GM21717 (cell line): Measurements from ENCODE around the gene CENPO.

Experiments
- ATAC-seq: cut with Tn5 transposase; IDR thresholded peaks from one replicate; pipeline ENCODE4 v1.9.1; 2021; ENCODE audit warnings: mild to moderate bottlenecking, moderate library complexity; ENCODE audit not compliant: unreplicated experiment

The CENPO gene

DNA sequence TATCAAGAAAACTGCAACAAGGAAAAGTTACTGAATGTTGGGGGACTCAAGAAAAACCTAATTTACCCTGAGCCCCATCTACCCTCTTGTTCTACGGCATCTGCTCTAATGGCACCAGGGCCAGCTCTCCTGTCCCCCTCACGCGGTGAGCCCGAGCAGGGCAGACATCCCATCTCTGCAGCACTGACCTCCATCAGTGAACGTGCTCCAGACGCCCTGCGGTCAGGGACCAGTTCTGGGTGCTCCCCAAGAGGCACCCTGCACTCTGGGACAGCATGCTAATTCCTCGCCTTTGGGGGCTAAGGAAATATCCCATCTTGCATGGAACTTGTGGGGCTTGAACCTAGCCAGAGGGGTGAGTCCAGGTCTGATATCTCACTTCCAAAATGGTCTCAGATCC lies 43.0 kb downstream of the CENPO start:
- no peak for ATAC-seq

- ATAC-seq = no peak
Measured at GRCh38 chr2:24836706-24837105, 43.5 kb downstream of the CENPO start.

GRCh38 chr2:24837996-24838513 lies 44.8 kb downstream of the CENPO start:
- no peak for ATAC-seq

DNA sequence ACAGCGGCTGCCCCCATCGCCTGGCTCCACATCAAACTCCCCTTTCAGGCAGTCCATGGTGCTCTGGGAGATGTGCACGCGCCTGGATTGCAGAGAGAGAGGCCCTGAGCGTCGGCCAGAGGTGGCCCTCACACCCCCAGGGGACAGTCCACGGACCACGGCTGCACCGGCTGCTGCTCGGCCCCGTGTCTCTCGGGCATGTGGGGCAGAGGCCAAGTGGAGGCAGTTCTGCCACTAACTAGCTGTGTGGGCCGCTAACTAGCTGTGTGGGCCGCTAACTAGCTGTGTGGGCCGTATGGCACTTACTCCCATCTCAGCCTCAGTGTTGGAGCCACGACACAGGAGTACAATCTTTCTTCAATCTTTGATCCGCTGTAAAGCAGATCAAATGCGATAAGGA lies 45.3 kb downstream of the CENPO start:
- ATAC-seq = no peak

DNA sequence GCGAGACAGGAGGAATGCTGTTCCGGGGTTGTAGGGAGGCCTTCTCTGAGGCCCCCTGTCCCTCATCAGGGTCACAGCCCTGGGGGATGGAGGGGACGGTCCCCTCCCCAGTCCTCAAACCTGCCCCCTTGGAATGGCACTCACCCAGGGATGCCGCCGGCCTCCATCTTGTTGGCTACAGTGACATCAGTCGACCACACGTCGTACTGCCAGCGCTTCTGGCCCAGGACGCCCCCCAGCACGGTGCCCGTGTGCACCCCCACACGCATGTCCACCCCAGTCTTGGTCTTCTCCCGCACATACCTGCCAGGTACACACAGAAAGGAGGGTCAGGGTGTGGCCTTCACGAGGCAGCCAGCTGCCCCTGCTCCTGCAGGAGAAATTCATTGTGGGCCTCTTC lies 46.5 kb downstream of the CENPO start:
- ATAC-seq = no peak

DNA sequence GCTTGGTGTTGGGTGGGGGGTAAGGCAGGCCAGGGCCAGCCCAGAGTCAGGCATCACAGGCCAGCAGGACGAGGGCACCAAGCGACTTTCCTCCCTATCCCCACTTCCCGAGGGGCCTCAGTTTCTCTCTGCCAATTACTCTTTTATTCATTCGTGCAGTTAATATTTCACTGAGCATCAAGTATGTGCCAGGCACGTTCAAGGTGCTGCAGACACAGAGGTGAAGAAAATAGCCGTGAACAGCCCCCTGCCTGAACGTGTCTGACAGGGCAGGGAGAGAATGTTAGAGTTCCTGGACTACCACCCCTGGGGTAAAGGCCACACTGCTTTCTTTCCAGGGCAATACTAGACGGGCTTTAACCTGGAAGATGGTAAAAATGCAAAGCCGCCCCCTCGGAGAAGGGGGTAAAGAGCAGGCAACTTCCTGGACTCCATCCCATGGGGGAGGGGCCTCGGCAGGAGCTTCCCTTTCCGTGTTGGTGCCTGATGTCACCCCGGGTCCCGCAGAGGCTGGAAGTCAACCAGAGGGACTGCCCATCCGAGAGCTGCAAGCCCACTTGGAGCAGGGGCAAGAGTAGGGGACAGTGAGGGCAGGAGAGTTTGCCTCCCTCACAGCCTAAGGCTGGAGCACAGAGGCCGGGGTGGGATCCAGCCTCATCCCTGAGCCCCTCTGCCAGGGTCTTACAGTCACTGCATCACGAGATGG lies 47.1 kb downstream of the CENPO start:
- no peak for ATAC-seq

DNA sequence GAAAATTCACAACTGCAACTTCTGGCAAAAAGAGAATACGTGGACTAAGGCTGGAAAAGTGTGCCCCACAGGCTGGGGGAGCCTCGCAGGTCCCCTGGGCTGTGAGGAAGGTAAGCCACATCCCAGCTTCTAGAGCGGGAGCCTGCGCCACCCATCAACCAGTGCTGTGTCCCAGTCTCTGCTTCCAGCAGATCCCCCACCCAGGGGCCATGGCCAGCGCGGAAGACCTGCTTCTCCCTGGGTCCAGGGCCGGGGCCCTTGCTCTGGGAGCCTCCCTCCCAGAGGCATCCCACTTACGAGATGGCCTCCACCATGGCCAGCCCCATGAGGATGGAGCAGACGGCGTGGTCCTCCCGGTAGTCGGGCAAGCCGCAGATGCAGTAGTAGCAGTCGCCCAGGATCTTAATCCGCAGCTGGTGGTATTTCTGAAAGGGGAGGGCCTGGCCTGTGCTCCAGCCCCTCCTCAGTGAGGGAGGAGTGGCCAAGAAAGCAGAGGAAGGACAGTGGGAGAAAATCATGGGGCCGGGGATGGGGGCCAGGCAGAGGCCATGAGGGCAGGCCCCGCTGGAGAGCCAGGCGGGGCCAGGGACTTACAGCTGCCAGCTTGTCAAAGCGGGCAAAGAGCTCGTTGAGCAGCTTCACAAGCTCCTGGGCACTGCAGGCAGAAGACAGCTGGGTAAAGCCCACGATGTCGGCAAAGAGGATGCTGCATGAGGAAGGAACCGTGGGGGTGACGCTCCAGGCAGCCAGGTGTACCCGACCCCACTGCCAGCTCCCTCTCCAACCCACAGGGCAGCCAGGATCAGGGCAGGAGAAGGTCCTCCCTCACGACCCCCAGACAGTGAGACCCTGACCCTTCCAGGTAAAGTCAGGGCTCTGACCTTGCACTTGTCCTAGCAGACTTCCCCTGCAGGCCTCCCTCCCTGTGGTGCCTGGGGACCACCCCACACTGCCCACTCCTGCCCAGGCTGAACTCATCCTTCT lies 48.0 kb downstream of the CENPO start:
- ATAC-seq = no peak

DNA sequence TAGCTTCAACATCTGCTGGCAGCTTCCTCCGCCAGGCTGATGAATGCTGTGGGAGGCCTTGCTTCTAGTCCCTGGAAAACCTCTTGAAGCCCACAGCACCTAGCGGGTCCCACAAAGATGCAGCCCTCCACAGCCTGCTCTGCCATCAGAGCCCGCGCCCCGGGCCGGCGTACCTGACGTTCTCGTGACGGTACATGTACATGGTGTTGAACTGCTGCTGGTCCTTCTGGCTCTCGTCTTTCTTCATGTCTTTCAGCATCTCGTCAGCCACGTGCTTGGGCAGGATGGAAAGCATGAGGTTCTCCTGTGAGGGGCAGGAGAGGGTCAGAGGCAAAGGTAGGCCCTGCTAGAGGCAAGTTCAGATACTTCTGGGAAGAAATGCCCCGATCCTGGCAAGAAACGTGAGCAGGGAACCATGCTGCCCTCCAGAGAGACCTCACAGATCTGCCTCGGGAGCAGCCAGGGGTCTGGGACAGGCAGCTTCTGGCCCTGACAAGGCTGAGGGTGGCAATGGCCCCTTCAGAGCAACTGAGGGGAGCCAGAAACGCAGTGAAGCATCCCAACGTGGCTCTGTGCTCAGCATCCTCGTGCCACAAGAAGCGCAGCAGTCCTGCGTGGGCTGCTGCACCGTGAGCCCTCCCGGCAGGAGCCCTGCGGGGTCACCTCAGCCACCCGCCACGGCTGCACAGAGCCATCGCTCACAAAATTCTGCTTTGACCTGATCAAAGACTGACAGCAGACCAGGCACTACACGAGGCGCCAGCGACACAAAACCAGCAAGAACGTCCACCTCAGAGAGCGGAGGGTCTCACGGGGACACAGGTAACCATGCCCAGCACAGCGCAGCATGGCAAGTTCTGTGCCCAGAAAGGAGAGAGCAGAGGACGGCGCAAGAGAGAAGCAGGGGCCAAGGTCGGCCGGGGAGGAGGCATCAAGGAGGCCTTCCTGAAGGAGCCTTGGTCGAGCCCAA lies 49.1 kb downstream of the CENPO start:
- ATAC-seq = no peak

DNA sequence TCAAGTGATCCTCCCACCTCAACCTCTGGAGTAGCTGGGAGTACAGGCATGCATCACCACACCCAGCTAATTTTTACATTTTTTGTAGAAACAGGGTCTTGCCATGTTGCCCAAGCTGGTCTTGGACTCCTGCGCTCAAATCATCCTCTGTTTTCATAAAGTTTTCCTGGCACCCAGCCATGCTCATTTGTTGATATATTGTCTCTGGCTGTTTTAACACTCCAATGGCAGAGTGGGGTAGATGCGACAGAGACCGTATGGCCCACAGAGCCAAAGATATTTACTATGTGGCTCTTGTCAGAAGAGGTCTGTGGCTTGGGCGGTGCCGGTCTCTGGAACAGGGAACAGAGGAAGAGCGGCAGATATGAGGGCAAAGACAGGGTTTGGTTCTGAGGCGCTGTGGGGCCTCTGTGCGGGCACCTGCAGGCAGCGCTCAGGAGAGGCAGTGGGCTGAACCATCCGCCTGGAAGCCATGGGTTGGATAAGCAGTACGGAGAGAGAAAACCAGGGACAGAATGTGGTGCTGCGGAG lies 50.2 kb downstream of the CENPO start:
- no peak for ATAC-seq

- ATAC-seq = no peak
Measured at GRCh38 chr2:24844023-24844685, 50.9 kb downstream of the CENPO start.

DNA sequence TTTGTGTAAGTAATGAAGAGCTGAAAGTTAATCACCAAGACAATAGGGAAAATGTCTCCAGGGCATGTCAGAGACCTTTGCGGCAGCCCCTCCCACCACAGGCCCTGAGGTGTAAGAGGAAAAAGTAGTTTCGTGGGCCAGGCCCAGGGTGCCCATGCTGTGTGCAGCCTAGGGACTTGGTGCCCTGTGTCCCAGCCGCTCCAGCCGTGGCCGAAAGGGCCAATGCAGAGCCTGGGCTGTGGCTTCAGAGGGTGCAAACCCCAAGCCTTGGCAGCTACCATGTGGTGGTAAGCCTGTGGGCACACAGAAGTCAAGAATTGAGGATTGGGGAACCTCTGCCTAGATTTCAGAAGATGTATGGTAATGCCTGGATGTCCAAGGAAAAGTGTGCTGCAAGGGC lies 52.5 kb downstream of the CENPO start:
- ATAC-seq = no peak

GRCh38 chr2:24850944-24851343 lies 57.7 kb downstream of the CENPO start:
- no peak for ATAC-seq

DNA sequence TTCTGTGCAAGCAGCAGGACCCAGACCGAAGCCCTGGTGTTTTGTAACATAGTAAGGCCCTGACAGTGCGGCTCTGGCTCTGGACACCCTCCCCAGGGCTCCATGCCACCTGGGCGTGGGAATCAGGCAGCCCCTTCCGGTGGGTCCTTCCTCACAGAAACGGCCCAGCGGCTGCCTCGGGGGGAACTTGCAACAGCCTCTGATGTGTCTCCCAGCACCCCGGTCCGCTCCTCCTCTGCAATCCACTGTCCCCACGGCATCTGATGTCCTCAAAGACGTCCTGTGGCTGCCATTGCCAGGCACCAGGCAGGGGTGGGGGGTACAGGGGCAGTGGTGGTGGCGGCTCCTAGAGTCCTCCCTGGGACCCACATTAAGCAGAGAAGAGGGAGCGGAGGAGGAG lies 58.8 kb downstream of the CENPO start:
- no peak for ATAC-seq

- no peak for ATAC-seq
Measured at GRCh38 chr2:24852431-24853020, 59.3 kb downstream of the CENPO start.

- ATAC-seq = no peak
Measured at GRCh38 chr2:24853046-24853445, 59.8 kb downstream of the CENPO start.

DNA sequence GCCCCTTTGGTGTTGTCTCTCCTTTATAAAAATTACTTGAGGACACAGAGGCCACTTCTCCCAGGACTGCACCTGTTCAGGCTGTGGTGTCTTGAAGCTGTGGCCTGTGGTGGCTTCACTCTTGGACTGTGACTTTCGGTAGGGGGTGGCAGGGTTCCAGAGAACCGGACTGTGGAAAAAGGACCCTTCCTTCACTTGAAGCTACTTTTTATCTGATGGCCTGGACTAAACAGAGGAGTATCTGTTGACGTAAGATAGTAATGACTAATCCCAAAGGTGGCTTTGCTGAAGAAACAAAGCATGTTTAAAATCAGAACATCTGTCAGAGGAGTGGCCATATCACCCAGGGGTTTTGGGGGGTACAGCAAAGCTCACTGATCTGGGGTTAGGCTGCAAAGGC lies 60.8 kb downstream of the CENPO start:
- ATAC-seq = no peak

DNA sequence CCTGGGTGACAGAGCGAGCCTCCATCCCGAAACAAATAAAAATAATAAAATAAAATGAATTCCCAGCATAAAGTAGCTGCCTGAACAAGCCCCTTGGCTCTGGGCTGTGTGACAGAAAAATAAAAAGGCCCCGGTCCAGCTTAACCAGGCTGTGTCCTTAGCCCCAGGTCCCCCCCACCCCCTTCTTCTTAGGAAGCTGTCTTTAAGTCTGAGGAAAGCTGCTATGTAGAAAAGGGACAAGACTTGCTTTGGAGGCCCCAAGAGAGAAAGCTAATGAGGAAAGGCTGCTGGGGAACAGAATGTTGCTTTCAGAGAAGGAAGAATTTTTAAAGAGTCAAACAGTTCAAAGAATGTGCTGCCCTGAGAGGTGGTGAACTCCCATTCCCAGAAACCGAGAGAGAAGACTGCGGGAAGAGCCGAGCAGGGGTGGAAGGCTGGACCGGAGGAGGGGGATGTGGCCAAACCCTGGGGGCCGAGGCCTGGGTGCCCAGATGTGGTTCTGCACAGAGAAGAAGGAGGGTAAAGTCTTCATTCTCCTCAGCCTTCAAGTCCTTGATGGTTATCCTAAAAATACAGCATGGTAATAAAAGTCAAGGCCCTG lies 61.9 kb downstream of the CENPO start:
- ATAC-seq = no peak

DNA sequence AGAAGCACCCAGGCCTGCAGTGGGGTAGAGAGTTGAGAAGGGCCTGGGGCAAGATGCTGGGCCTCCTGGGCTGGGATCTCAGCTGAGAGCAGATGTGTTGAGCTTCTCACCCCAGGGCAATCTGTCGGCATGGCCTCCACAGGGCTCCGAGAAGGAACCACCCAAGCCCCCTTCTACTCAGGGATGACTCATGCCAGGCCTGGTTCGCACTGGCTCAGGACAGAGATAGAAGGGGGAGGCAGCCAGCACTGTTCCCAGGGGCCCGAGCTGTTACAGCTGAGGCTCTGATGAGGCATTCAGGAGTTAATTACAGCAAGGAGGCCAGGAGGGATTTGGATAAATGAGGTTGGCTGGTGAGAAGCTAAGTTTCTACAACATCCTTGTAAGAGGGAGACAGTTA lies 62.5 kb downstream of the CENPO start:
- no peak for ATAC-seq

DNA sequence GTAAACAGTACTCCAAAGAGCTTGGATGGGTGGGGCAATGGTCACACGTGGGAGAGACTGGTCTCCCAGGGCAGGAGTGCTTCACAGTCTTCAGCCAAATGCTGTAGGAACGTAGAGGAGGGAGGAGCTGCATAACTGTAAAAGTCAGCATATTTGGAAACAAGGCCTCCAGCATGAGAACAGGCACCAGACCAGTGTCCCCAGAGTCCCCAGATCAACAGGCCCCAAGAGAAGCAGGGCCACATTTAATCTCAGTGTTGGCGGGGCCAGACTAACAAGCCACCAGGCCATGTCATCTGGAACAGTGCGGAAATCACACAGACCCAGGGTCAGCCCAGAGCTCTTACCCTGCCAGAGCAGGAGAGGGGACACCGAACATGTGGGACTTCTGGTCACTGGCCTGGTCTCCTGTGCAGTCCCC lies 63.6 kb downstream of the CENPO start:
- no peak for ATAC-seq
